RPMI7951 (cell line): ENCODE data around the gene TCEANC2. TPM values are rescaled to one million over a fixed set of nuclear protein-coding genes. Genes with fewer than 3 reads are reported as not detected.
"Not testable (repeated sequence)": the region's sequence is repeated elsewhere in the genome, so short reads cannot be mapped to it uniquely, and the experiment has no call there.

ENCODE experiments used
- DNase-seq: peaks from one replicate; pipeline ENCODE4 v3.0.0-alpha.2; 2012; ENCODE audit warnings: low read depth
- total RNA-seq: library from RNA; depleted of rRNA; stranded (reverse); fragments of >200 nt; shearing (Covaris generic); gene quantifications from 2 replicates; pipeline ENCODE4 v1.2.3, GENCODE V29; 2014

TCEANC2 gene
- total RNA-seq, 1 experiment from 2014 or later, result 3.1 TPM

DNA sequence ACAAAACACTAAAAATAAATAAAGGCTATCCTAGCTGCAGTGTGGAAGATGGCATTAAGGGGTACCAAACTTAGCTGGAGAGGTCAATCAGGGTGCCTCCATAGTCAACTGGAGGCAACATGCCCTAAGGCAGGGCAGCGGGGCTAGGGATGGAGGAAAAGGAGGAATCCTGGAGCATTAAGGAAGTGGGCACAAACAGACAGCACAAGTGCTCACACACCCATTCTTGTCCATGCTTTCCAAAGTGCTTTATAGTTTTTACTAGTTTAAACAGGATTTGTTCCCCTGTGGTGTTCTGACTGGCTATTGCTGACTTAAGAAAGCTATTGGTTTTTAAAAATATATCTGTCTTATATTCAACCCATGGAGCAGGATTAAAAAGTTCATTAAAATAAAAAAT, 33.3 kb downstream of the TCEANC2 start:
- no peak for DNase-seq

DNA sequence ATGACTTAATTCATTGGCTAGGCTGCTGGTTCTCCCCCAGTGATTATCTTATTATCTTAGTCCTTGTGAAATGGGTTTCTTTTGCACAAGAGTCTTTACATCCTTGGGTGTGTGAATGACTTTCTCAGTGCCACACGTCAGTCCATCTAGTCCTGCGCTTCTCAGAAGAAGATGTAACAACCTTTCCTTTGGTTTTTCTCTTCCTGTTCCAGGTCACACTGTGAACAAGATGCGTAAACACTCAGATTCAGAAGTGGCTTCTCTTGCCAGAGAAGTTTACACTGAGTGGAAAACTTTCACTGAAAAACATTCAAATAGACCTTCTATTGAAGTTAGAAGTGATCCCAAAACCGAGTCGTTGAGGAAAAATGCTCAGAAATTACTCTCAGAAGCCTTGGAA, 35.0 kb downstream of the TCEANC2 start:
- DNase-seq, result no peak

DNA sequence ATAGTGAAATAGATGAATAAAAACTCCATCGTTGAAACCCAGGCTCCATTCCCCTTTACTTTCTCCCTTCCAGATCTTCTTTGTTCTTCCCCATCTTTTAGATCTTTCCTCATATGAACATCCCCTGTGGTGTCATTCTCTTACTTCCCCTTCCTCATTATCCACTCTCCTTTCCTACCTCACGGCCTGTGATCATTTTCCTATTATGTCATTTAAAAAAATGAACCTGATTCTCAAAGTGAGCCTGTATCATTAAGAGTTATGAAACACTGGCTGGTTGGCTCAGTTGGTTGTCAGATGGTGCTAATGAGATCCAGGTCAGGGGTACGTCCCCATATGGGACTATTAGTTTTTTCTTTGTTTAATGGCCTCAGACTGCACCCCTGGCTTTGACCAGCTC, 38.3 kb downstream of the TCEANC2 start:
- DNase-seq, result no peak

DNA sequence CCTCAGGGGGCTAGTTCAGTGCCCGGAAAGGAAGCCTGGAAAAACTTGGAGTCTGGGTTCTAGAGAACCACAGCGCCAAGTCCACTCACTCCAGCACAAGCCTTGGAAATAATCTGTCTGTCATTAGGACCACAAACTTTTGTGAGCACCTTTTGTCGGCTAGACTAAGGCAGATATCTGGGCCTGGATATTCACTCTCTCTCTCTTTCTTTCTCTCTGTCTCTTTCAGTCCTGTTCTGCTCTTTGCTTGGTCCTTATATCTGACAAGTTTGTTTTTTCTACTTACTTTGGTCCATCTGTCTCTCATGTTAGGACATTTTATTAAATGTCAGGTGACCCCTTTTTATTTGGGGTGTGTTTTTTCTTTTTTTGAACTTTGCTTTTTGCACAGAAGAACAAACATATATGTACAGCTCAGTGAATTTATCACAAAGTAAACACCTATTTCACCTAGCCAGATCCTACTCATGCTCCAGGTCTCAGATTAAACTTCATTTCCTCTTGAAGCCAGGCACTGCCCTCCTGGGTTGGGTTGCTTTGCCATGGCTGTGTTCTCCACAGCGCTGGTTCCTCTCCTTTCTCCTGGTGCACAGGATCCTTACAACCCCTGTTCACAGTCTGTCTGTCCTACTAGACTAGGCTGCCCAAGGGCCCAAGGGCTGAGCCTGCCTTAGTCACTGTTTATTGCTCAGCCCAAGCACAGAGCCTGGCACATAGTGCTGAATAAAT, 40.8 kb downstream of the TCEANC2 start:
- DNase-seq, result no peak

DNA sequence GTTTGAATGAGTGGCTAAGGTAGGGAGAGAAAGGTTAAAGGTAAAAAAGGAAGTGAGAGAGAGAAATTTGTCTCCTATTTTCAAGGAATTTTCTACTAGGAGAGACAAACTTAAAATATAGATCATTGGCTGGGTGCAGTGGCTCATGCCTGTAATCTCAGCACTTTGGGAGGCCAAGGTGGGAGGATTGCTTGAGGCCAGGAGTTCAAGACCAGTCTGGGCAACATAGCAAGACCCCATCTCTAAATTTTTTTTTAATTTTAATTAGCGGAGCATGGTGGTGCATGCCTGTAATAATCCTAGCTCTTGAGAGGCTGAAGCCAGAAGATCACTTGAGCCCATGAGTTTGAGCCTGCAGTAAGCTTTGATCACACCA, 41.3 kb downstream of the TCEANC2 start:
- not testable (repeated sequence) for DNase-seq

DNA sequence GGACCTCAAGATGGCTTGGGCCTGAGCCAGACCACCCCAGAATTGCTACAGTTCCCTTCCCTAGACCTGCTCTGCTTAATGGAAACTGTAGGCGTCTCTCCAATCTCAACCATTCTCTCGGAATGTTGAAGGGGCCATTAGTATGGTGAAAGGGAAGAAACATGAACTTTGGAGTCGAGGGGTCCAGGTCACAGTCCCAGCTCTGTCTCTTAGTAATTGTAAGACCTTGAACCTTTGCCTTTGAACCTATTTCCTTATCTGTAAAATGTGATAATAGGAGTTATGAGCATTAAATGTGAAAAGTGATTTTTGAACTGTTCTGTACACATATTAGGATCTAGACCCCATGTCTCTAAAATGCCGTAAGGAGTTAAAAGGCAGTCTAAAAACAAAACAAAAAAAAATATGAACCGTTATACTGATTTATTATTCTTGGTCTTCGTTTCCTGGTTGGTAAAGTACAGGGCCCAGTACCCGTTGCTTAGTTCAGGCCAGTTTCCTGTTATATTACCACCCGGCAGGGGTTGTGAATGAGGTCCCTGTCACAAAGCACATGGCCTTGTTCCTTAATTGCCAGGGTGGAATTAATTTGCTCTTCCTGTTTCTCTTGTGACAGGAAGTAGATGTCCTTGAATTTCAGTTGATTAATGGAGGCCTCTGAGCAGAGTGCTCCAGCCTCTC, 42.3 kb downstream of the TCEANC2 start:
- DNase-seq, result peak; percentile 8

DNA sequence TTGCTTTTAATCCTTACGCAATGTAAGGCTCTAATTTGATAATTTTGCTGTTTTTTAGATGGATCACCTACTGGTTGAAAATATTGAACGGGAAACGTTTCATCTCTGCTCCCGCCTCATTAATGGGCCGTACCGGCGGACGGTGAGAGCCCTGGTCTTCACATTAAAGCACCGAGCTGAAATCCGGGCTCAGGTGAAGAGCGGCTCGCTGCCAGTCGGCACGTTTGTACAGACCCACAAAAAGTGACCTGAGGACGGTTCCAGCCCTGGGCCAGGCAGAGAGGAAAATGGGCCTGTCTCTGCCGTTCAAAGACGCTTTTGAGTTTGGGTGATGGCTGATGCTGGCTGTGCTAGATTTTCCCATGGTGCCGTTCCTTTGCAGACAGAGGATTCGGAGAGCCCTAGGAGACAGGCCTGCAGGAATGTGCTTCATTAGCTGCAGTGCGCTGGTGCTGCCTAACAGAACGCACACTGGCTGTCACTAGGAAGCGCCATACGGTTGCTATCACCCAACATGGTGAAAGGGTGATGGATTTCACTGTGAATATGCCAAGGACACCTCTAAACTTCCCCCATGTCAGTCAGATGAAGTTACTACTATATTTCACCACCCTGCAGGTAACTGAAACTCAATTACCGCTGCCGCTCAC, 42.9 kb downstream of the TCEANC2 start:
- no peak for DNase-seq

DNA sequence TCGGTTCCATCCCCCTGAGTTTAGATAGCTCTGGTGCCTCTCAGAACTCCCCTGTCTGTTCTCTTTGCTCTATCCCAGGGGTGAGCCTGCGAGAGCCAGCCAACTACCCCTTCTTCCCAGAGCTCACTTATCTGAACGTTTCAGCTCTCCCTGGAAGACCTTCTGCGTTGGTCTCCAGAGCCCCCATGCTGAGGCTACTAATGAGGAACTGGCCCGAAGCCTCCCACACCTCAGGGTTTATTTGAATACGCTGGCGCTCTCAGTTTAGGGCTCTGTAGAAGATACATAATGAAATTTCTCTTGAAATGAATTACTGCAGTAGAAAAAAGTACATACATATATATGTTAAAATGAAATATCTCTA, 43.5 kb downstream of the TCEANC2 start:
- DNase-seq, result no peak

DNA sequence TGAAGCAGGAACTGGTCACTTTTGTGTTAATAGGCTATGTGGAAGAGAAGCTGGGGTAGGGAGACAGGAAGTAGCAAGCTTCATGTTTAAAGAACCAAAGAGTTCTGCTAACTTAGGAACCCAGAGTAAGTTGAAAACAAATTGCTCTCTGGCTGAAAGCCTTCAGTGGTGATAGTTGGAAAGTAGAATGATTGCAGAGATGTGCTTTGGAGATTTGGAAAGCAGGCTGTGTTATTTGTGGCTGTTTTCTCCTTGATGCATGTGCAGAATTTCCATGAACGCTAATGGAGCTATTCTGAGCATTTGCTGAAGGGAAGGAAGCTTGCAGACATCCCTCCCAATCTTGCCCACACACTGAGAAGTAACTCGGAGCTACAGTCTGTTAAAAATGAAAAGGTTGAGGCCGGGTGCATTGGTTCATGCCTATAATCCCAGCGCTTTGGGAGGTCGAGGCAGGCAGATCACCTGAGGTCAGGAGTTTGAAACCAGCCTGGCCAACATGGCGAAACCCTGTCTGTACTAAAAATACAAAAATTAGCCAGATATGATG, 45.7 kb downstream of the TCEANC2 start:
- no peak for DNase-seq

DNA sequence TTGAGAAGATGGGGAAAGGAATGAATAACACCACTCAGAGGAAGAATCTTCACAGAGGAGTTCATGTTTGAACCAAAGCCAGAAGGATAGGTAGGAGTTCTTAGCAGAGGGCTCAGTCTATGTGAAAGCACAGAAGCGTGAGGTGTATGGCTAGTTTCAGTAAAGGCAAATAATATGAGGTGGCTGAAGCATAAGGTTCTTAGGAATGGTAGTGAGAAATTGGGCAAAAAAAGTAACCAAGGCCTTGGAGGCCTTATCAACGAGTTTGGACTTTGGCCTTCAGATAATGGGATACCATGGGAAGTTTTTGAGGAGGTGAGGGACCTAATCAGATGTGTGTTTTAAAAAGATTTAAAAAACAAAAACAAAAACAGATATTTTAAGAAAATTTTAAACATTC, 47.1 kb downstream of the TCEANC2 start:
- no peak for DNase-seq

DNA sequence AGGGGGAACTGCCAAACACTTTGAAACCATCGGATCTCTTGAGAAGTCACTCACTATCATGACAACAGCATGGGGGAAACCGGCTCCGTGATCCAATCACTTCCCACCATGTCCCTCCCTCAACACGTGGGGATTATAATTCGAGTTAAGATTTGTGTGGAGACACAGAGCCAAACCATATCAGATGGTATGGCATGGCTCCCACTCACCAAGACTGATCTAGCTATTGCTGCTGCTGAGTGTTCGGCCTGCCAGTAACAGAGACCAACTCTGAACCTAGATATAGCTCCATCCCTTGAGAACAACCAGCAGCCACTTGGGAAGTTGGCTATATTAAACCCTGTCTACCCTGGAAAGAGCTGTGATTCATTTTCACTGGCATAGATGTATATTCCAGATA, 50.0 kb downstream of the TCEANC2 start:
- no peak for DNase-seq

DNA sequence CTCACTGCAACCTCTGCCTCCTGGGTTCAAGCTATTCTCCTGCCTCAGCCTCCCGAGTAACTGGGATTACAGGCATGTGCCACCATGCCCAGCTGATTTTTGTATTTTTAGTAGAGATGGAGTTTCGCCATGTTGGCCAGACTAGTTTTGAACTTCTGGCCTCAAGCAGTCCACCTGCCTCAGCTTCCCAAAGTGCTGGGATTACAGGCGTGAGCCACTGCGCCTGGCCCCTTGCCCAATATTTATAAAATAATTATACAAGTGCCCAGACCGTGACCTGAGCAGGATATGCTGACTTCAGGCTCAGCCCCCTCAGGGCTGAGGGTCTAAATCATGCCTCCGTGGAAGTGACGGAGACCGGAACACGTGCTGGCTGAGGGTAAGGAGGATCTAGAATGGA, 51.2 kb downstream of the TCEANC2 start:
- DNase-seq, result not testable (repeated sequence)

DNA sequence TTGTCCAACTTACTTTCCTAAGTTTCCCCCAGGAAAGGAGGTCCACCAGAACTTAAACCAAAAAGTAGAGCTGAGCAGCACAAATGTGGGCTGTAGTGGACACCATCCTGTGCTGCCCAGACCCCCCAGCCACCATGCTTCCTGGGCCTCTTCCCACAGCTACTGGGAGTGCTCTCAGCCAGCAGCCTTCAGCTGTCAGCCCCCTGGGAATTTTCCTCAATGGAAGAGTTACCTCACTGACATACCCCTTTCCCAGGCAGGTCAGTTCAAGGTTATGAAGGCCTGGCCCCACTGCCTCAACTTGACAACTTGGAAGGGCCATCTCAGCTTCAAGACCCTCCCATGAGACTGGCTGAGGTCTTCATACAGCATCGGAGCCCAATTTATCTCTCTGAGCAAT, 51.7 kb downstream of the TCEANC2 start:
- DNase-seq, result no peak

DNA sequence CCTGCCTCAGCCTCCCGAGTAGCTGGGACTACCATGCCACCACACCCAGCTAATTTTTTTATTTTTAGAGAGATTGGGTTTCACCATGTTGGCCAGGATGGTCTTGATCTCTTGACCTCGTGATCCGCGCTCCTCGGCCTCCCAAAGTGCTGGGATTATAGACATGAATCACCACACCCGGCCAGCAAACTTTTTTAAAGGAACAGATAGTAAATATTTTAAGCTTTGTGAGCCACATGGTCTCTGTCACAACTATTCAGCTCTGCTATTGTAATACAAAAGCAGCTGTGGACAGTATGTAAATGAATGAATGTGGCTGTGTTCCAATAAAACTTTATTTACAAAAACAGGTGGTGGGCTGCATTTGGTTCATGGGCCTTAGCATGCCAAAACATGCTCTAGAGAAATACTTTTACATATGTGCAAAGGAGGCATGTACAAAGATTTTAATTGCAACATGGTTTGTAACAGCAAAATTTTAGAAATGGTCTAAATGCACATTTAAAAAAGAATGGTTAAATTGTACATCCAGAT, 52.4 kb downstream of the TCEANC2 start:
- no peak for DNase-seq

DNA sequence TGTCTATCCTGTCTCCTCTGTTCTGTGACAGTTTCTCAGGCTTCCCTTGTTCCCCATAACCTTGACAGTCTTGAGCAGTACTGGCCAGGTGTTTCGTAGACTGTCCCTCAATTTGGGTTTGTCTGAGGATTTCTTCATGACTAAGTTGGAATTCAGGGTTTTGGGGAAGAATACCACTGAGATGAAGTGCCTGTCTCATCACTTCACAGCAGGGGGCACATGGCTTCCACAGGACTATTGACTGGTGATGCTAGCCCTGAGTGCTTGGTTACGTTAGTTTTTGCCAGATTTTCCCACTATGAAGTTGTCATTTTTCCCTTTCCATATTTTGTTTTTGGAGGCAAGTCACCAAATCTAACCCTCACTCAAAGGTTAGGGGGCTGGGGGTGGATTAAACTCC, 53.7 kb downstream of the TCEANC2 start:
- DNase-seq, result peak; percentile 19

DNA sequence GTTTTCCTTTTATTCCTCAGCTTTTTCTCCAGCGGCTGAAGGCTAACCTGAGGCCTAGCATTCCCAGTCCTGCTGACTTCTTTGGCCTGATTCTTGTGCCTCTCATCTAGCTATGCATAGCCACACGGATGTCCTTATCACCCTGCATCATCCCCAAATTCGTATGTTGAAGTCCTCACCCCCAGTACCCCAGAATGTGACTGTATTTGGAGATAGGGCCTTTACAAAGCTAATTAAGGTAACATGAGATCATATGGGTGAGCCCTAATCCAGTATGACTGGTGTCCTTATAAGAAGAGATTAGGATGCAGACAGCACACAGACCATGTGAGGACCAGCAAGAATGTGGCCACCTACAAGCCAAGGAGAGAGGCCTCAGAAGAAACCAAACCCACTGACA, 54.7 kb downstream of the TCEANC2 start:
- DNase-seq, result no peak

DNA sequence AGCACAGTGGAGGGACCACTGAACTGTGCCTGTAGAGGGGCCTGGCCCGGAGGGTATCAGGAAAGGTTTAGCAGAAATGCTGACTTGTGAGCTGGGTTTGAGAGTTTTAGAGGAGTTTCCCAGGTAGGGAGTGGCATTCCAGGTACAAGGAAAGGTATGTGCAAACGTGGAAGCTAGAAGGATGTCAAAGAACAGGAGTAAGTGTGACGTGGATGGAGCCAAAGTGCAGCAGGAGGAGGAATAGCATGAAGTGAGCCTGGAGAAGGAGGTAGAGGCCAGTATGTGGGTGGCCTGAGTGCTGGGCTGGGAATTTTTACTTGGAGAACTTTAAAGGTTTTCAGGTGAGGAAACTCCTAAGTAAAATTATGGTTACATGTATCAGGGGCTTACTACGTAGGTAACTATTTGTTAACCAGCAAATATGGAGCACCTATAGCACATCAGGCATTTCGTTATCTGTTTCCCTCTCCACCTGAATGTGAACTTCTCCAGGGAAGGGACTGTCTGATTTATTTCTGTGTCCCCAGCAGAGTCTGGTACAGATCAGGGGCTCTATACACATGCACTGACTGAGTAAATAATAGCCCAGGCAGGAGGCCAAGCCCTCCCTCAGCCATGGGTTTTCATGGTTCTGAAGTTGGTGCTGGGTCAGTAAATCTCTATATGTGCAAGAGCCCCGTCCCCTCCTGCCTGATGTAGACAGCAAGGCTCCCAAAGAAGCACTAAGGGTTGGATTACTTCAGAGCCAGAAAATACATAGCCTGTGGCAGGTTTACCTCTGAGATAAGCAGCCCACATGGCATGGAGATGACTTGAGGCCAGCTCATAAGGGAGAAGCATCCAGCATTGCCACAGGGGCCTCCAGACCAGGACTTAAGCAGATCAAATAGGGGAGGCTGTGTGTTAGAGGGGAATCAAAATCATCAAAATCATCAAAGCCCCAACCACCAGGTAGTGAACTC, 56.0 kb downstream of the TCEANC2 start:
- no peak for DNase-seq

DNA sequence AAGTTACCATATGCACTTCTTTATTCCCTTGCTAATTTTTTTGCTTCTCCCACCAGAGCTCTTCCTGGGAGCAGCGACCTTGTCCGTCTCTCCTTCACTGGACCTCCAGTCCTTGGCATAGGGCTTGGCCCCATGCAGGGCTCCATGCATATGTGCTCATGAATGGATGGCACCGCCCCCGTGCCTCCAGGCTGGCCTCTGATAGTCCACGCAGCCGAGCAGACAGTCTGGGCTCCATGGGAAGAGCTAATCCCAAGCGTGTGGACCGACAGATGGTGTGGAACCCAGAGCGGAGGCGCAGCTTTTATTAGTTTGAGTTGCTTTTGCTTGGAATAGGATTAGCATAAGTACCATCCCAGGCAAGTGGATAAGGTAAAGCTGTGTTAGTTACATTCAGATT, 57.6 kb downstream of the TCEANC2 start:
- DNase-seq, result no peak

DNA sequence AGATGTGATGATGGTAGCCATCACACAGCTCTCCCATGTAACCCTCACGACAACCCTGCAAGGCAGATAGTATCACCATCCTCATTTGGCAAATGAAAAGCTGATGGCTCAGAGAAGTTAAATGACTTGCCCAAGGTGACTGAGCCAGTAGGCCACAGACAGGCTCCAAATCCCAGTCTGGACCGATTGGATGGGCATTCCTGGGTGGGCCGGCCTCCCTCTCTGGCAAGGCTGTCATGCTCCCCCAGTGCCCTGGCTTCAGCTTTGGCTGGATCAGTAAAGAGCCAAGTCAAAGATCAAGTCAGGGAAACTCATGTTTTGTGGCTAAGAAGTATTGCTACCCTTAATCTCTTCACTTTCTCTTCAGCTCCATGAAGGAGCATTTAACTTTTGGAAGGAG, 58.2 kb downstream of the TCEANC2 start:
- no peak for DNase-seq

DNA sequence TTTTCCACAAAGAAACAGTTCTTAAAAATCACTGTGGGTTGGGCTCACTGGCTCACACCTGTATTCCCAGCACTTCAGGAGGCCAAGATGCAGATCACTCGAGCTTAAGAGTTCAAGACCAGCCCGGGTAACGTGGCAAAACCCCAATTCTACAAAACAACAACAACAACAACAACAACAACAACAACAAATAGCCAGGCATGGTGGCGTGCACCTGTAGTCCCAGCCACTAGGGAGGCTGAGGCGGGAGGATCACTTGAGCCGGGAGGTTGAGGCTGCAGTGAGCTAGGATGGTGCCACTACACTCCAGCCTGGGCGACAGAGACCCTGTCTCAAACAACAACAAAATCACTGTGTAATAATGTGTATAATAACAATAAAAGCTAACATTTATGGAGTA, 58.6 kb downstream of the TCEANC2 start:
- DNase-seq, result no peak

DNA sequence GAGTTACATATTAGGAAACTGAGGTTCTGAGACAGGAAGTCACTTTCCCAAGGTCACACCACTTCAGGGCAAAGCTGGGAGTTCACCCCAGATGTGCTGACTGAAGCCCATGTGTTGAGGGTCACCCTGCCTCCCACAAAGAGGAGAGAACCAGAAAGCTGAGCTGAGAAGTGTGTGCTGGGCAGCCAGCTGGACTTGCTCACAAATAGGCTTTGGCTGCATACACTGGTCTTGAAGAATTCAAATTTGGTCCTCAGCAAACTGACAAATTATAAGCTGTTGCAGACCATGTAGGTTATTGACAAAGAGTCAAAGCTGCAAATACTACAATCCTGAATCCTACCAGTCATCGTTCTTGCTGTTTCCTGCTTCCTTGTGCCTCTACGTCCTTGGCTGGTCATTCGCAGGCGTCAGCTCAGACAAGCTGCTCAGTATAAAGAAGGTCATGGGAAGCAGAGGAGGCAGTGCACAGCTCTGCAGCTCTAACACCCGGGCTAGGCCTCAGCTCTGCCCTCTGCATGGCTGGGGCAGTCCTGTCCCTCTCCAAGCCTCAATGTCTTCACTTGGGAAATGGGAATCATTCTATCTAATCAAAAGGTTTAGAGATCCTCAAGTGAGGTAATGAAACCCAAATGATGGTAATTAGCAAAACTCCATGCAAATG, 59.4 kb downstream of the TCEANC2 start:
- DNase-seq, result no peak
